ENCODE results near the gene C10orf90.

C10orf90 gene

DNA sequence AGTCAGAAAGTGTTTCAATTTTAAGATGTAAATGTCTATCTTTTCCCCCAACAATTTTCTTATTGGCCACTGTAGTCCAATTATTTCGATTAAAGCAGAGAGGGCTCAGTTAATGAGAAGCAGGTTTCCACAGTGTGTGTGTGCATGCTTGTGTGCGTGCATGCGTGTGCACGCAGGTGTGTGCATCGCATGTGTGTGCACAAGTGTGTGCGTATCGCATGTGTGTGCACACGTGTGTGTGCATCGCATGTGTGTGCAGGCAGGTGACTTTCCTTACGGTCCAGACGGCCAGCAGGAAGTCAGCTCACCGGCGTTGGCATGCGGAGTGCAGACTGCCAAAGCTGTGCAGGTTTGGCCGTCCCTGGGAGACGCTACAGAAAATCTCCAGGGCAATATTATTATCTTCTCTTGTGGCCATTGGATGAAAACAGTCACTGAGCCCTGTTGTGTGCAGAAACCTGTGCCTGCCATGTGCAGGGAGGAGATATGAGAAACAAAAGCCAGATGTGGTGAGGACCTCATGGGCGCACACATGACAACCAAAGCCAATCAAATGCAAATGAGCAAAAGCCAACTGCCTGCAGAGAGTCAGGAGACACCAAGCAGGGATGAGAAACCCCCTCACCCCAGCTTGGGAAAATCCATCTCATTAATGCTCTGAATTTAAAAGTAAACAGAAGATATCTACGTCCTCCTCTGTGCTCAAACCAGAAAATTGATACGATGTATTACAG is 70.4 kb downstream of the C10orf90 start:
- no peak for TF ChIP-seq CEBPB (IDR thresholded peaks at IDR 0.05)
- TF ChIP-seq TAF1 (IDR thresholded peaks at IDR 0.05; ENCODE audit: low read depth) = no peak
- TF ChIP-seq ZBTB7A (IDR thresholded peaks at IDR 0.05; ENCODE audit: low read depth) = no peak
- TF ChIP-seq, protein P1, sequence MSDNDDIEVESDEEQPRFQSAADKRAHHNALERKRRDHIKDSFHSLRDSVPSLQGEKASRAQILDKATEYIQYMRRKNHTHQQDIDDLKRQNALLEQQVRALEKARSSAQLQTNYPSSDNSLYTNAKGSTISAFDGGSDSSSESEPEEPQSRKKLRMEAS (IDR thresholded peaks at IDR 0.05) = no peak
- TF ChIP-seq NFIC (IDR thresholded peaks at IDR 0.05) = no peak
- TF ChIP-seq RAD21 (IDR thresholded peaks at IDR 0.05; ENCODE audit: low read depth) = no peak
- no peak for TF ChIP-seq TEAD4 (IDR thresholded peaks at IDR 0.05)
- no peak for TF ChIP-seq TCF12 (IDR thresholded peaks at IDR 0.05; ENCODE audit: low read depth)
- no peak for TF ChIP-seq CREB1 (IDR thresholded peaks at IDR 0.05; ENCODE audit: low read depth)
- no peak for TF ChIP-seq EP300 (IDR thresholded peaks at IDR 0.05; ENCODE audit: borderline replicate concordance)

DNA sequence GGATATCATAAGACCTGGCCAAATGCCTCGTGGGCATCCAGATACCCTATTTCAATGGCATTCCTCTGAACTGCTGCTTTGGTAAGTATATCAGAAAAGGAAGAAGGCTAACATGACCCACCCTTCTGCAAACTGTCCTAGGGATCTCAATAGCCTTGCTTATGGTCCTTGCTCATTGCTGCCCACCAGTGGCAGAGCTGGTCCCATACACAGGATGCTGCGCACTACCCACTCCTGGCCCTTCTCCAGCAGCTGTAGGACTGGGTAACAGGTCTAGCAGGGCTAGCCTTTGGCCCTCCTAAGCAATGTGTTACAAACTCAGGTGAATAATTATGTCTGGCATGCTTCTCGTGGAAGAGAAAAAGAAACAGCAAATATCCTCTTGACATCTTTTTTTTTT is 72.5 kb downstream of the C10orf90 start:
- TF ChIP-seq RAD21 (IDR thresholded peaks at IDR 0.05; ENCODE audit: low read depth) (peak; percentile 48; the same call in 1 of the 2 replicates), TAF1 (IDR thresholded peaks at IDR 0.05; ENCODE audit: low read depth) (no peak), YY1 (IDR thresholded peaks at IDR 0.05; ENCODE audit: low read depth) (no peak), TEAD4 (IDR thresholded peaks at IDR 0.05) (no peak)

DNA sequence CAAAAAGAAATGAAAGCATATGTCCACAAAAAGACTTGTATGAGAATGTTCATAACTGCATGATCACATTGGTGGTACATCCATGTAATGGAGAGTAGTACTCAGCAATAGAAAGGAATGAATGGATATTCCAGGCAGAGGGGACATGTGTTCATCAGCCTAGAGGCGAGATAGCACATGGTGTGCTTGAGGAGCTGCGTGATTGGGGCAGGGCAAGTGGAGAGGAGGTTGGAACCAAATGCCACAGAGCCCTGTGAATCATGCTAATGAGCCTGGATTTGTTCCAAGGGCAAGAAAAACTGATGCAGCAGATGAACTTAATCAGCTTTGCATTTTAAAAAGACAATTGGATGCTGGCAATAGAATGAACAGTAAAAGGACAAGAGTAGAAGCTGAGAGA is 73.3 kb downstream of the C10orf90 start:
- TF ChIP-seq EGR1 (IDR thresholded peaks at IDR 0.05) = no peak
- no peak for TF ChIP-seq RAD21 (IDR thresholded peaks at IDR 0.05; ENCODE audit: low read depth)
- TF ChIP-seq TEAD4 (IDR thresholded peaks at IDR 0.05) = no peak
- TF ChIP-seq EP300 (IDR thresholded peaks at IDR 0.05; ENCODE audit: borderline replicate concordance) = no peak
- TF ChIP-seq FOXM1 (IDR thresholded peaks at IDR 0.05; ENCODE audit: borderline replicate concordance, low read depth) = no peak
- TF ChIP-seq, protein P2, sequence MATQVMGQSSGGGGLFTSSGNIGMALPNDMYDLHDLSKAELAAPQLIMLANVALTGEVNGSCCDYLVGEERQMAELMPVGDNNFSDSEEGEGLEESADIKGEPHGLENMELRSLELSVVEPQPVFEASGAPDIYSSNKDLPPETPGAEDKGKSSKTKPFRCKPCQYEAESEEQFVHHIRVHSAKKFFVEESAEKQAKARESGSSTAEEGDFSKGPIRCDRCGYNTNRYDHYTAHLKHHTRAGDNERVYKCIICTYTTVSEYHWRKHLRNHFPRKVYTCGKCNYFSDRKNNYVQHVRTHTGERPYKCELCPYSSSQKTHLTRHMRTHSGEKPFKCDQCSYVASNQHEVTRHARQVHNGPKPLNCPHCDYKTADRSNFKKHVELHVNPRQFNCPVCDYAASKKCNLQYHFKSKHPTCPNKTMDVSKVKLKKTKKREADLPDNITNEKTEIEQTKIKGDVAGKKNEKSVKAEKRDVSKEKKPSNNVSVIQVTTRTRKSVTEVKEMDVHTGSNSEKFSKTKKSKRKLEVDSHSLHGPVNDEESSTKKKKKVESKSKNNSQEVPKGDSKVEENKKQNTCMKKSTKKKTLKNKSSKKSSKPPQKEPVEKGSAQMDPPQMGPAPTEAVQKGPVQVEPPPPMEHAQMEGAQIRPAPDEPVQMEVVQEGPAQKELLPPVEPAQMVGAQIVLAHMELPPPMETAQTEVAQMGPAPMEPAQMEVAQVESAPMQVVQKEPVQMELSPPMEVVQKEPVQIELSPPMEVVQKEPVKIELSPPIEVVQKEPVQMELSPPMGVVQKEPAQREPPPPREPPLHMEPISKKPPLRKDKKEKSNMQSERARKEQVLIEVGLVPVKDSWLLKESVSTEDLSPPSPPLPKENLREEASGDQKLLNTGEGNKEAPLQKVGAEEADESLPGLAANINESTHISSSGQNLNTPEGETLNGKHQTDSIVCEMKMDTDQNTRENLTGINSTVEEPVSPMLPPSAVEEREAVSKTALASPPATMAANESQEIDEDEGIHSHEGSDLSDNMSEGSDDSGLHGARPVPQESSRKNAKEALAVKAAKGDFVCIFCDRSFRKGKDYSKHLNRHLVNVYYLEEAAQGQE (IDR thresholded peaks at IDR 0.05; ENCODE audit: low read depth) = no peak
- TF ChIP-seq TAF1 (IDR thresholded peaks at IDR 0.05; ENCODE audit: low read depth) = no peak
- TF ChIP-seq, protein P3, sequence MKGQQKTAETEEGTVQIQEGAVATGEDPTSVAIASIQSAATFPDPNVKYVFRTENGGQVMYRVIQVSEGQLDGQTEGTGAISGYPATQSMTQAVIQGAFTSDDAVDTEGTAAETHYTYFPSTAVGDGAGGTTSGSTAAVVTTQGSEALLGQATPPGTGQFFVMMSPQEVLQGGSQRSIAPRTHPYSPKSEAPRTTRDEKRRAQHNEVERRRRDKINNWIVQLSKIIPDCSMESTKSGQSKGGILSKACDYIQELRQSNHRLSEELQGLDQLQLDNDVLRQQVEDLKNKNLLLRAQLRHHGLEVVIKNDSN (IDR thresholded peaks at IDR 0.05) = no peak
- no peak for TF ChIP-seq TCF12 (IDR thresholded peaks at IDR 0.05; ENCODE audit: low read depth)
- no peak for TF ChIP-seq NFIC (IDR thresholded peaks at IDR 0.05)
- TF ChIP-seq, protein P1 (IDR thresholded peaks at IDR 0.05) = no peak
- no peak for TF ChIP-seq CEBPB (IDR thresholded peaks at IDR 0.05)

DNA sequence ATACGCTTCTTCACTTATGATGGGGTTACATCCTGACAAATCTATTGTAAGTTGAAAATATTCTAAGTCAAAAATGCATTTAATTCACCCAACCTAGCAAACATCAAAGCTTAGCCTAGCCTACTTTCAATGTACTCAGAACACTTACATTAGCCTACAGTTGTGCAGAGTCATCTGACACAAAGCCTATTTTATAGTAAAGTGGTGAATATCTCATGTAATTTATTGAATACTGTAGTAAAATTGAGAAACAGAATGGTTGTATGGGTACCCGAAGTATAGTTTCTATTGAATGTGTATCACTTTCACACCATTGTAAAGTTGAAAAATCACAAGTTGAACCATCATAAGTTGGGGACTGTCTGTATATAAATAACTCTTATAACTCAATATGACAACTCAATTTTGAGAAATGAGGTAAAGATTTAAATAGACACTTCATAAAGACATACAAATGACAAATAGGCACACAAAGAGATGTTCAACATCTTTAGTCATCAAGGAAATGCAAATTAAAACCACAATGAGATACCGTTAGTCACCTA is 73.9 kb downstream of the C10orf90 start:
- TF ChIP-seq TAF1 (IDR thresholded peaks at IDR 0.05; ENCODE audit: low read depth) = no peak
- TF ChIP-seq YY1 (IDR thresholded peaks at IDR 0.05; ENCODE audit: low read depth) = no peak
- TF ChIP-seq, protein P3 (IDR thresholded peaks at IDR 0.05) = no peak
- no peak for TF ChIP-seq FOXM1 (IDR thresholded peaks at IDR 0.05; ENCODE audit: borderline replicate concordance, low read depth)
- TF ChIP-seq RAD21 (IDR thresholded peaks at IDR 0.05; ENCODE audit: low read depth) = no peak
- no peak for TF ChIP-seq CEBPB (IDR thresholded peaks at IDR 0.05)
- TF ChIP-seq, protein P2 (IDR thresholded peaks at IDR 0.05; ENCODE audit: low read depth) = no peak

DNA sequence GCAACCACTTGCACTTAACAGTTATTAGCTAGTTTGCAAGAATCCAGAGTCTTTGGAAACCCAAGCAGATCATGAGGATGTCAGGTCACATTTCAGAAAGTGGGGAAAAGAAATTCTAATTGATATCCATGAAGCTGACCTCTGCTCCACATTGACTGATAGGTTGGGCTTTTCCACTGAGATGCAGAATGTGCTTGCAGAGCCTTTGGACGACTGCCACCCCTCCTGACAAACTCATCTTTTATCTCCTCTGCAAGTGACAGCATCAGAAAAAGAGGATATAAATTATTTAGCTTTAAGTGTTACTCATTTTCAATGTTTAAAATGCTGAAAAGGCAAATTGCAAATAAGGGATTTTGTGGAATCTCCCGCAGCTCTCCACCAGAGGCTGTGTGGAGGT is 75.3 kb downstream of the C10orf90 start:
- TF ChIP-seq EP300 (IDR thresholded peaks at IDR 0.05; ENCODE audit: borderline replicate concordance) (no peak), ZBTB7A (IDR thresholded peaks at IDR 0.05; ENCODE audit: low read depth) (no peak), EGR1 (IDR thresholded peaks at IDR 0.05) (no peak), TCF12 (IDR thresholded peaks at IDR 0.05; ENCODE audit: low read depth) (no peak), FOXM1 (IDR thresholded peaks at IDR 0.05; ENCODE audit: borderline replicate concordance, low read depth) (no peak), CEBPB (IDR thresholded peaks at IDR 0.05) (no peak), YY1 (IDR thresholded peaks at IDR 0.05; ENCODE audit: low read depth) (no peak), CREB1 (IDR thresholded peaks at IDR 0.05; ENCODE audit: low read depth) (no peak), TEAD4 (IDR thresholded peaks at IDR 0.05) (no peak), RAD21 (IDR thresholded peaks at IDR 0.05; ENCODE audit: low read depth) (no peak), TAF1 (IDR thresholded peaks at IDR 0.05; ENCODE audit: low read depth) (no peak), NFIC (IDR thresholded peaks at IDR 0.05) (no peak)
- TF ChIP-seq, protein P3 (IDR thresholded peaks at IDR 0.05) = no peak
- TF ChIP-seq, protein P2 (IDR thresholded peaks at IDR 0.05; ENCODE audit: low read depth) = no peak
- TF ChIP-seq, protein P1 (IDR thresholded peaks at IDR 0.05) = no peak

Measured in Ishikawa (cell line).